Measurements from ENCODE around the gene HACL1.

The HACL1 gene

DNA sequence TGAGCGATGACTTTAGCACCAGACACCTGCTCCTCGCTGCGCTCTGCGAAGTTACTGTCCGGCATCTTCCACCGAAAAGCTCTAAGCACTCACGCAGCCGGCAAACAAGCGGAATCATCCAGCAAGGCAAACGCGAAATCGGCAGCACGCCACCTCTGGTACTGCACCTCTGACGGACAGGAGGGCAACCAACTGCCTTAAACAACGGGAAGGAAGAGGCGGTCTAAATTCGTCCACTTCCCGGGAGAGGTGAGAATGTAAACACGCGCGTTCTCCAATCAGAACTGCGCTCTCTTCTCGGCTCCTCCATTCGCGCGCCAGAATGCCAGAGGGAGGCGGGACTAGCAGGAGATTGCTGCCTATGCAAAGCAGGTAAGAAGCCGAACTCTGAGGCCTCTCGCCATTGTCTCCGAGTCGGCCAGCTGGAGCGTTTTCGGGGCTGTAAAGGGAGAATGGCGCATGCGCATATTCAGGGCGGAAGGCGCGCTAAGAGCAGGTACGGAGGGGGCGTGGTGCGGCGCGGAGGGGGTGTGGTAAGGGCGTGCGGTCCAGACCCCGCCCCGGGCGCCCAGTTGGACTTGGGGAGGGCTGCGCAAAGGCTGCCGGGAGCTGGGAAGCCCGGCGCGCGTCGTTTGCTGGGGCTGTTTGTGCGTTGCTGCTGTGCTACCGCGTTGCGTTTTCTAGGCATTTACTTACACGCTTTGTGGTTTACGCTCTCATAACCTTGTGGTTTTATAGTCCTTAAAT lies at the start of gene HACL1, which contains the start of gene BTD:
Gene HACL1, minus strand, starts transcription at position 171 of the 747 bp plus-strand sequence. Its CDS starts 106 bp downstream, at position 65.
Gene BTD, plus strand, starts transcription at position 347 of the 747 bp plus-strand sequence. CDS start 33,695 bp downstream, outside the sequence.
- peak; percentile 90 for DNase-seq (ENCODE audit: low read depth)

DNA sequence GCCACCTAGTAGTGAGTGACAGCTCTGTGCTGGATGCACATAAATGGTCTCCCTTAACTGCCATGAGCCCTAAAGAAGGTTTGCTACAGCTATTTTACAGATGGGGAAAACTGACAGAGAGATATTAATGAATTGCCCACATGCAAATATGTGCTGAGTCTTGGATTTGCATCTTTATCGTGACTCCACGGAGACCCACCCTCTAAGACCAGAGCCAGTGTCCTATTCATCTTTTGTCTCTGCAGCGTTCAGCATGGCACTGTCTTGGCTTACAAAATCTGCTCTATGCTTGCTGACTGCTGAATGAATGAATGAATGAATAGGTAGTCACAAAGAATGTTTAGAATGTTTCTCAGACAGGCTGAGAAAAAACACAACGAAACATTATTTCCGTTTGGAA lies 48.5 kb upstream of the HACL1 start:
- DNase-seq (ENCODE audit: low read depth): no peak

GRCh38 chr3:15649341-15649740 lies 48.0 kb upstream of the HACL1 start:
- DNase-seq (ENCODE audit: low read depth): no peak

- no peak for DNase-seq (ENCODE audit: low read depth)
Observed at GRCh38 chr3:15647611-15648167, 46.3 kb upstream of the HACL1 start.

DNA sequence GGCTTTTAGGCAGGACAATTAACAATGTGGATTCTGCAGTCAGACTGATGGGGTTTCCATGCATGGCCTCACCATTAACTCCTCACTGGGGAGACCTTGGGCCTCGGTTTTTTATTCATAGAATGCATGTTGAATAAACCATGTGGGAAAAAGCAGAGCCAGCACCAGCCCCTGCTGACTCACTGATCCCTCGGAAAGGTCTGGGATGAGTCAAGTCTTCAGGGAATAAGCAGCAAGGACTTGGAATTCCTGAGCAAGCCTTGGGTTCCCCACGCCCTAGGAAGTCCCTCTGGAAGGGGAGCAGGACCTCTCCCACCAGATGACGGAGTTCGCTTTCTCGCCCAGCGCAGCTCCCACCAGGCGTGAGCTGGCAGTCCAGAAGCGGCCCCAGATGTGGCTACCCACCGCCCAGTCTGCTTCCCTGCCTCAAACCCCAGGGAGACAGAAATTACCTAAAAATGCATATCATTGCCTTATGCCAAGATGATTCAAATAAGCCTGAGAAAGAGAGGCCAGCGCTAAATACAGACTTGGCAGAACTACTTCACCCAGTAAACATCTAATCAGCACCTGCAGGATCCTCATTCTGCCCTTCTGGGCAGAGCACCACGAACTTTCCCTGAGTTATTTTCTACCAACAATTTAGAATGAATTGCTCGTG lies 45.6 kb upstream of the HACL1 start:
- DNase-seq (ENCODE audit: low read depth): no peak

DNA sequence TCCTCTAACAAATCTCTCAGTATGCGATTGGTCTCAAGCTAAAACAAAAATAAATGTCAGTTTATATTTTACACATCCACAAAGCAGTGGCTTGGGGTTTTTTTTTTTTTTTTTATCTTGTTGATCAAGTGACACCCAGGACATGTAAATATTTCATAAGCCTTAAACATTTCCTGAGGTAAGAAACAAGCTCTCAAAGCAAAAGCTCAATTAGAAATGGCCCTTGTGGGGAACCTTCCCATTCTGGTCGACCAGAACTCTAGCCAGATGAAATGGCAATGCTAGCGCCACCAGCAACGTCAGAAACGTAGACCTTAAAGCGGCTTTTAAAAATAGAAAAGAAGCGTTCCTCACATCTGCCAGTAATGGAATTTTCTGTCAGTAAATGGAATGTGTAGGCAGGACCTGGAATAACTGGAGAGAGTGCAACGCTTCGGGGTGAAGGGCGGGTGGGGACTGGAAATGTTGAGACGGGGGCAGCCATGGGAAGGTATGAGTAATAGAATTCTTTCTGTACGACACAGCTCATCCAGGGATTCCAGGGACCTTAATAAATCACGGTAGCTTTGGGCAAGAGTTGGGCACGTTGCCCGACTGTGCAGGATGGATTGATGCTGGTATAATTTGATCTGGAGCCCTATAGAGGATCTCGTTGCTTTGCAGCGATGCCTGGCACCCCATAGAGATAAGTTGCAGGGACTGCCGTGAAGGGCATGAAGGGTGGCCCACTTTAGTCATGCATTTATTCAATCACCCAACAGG lies 44.6 kb upstream of the HACL1 start:
- DNase-seq (ENCODE audit: low read depth): no peak

GRCh38 chr3:15645246-15645645 lies 43.9 kb upstream of the HACL1 start:
- no peak for DNase-seq (ENCODE audit: low read depth)

DNA sequence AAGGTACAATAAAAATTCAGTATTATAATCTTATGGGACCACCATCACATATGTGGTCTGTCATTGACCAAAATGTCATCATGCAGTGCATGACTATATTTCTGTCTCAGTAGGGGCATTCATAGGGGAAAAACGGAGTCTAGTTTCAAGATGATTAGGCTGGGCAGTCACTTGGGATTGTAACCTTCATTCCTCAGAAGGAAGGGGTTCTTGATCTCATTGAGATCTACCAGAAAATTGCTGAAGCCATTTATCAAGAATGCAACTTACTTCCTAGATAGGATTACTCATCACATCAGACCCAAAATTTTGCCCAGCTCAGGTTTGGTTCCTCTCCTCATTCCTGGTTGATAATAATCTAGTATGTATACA lies 37.5 kb upstream of the HACL1 start:
- DNase-seq (ENCODE audit: low read depth): no peak

- DNase-seq (ENCODE audit: low read depth): no peak
Observed at GRCh38 chr3:15638193-15638890, 37.0 kb upstream of the HACL1 start.

GRCh38 chr3:15637131-15637951 lies 36.0 kb upstream of the HACL1 start:
- DNase-seq (ENCODE audit: low read depth): no peak

DNA sequence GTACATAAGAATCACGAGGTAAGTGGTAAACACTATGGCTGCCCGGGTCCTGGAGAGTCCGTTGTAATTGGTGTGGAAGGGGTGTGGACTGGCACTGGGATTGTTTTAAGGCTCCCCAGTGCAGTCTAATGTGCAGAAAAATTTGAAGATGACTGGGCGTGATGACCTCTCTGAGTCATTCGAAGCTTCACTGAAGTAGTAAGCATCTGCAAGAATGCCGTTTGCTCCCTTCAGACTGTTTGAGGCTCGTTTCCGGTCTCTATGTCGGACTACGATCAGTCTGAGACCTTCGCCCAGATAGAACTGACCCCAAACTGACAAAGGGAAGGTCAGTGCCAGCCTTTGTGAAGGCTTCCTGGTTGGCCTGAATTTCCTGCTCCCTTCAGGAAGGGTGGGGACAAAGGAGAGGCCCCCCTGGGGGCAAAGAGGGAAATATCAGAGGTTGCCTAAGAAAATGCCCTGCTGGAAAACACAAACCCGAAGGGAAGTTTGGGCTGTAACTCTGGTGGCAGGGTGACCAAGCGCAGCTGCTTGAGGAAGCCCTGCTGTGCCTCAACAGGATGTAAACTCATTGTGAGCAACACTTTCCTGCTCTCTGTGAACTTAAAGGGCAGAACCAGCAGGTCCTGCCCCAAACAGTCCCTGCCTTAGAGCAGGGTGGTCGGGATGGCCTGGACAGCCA lies 34.8 kb upstream of the HACL1 start:
- DNase-seq (ENCODE audit: low read depth): no peak

DNA sequence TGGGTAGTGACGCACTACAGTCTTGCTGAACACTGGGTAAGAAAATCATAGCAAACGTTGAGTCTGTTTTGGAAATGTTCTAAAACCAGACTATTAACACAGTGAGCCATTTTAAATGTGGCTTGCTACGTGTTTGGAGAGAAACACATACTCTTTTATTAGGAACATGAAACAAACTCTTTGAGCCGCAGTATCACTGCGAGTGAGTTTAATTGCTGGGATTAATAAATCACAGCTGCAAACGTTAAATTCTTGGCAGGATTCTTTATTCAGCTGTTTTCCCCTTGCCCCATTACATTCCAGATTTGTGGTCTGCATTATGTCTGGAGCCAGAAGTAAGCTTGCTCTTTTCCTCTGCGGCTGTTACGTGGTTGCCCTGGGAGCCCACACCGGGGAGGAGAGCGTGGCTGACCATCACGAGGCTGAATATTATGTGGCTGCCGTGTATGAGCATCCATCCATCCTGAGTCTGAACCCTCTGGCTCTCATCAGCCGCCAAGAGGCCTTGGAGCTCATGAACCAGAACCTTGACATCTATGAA lies 33.8 kb upstream of the HACL1 start:
- no peak for DNase-seq (ENCODE audit: low read depth)

DNA sequence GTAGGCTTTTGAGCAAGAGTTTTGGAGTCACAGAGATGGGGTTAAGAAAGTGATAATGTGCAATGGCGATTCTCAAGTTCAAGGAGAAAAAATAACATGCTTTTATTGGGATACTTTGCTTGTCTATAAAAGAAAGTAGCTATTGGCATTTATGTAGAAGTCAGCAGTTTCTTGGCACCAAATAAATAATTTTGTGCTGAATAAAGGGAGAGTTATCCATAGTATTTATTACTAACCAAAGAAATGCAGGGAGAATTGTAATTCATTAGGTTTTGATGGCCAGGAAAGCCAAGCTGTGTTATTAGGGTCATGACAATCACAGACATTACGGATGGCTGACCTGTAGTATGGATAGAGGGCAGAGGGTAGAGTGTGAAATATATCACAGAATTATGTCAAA lies 33.3 kb upstream of the HACL1 start:
- DNase-seq (ENCODE audit: low read depth): no peak

DNA sequence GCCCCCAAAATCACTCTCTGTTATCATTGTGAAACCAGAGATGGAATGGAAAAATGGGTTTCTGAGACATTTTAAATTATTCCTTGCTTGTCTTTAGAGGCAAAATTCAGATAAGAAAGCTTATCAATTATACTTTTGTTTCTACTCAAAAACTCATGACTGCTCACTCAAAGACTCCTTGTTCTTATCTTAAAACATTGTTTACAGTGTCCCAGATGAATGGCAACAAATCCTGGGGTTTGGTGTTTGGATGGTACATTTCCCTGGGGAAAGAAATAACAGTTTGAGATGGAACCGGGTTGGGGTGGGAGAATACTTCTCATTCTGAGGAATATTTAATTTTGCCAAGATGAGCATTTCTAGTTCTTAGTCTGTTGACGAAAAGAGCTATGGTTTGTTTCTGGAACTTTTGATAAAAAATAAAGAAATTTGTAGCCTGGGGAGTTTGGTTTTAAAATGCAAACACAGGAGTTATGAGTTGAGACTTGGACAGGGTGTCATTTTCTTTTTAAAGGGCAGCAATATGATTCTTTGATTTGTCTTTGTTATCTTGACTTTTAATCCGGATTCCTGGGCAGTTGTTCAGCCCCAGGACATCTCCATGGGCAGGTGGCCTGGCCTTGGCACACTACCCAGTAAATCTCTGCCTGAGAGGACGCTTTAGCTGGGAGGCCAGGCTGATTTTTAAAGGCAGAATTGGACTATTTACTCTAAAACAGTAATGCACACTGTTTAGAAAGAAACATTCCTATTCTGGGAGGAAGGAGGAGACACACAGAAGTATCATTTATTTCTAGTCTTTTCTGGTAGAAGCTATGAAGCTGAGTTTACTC lies 32.6 kb upstream of the HACL1 start:
- no peak for DNase-seq (ENCODE audit: low read depth)

GRCh38 chr3:15633159-15633558 lies 31.8 kb upstream of the HACL1 start:
- DNase-seq (ENCODE audit: low read depth): no peak

- no peak for DNase-seq (ENCODE audit: low read depth)
Observed at GRCh38 chr3:15632212-15632580, 30.8 kb upstream of the HACL1 start.

DNA sequence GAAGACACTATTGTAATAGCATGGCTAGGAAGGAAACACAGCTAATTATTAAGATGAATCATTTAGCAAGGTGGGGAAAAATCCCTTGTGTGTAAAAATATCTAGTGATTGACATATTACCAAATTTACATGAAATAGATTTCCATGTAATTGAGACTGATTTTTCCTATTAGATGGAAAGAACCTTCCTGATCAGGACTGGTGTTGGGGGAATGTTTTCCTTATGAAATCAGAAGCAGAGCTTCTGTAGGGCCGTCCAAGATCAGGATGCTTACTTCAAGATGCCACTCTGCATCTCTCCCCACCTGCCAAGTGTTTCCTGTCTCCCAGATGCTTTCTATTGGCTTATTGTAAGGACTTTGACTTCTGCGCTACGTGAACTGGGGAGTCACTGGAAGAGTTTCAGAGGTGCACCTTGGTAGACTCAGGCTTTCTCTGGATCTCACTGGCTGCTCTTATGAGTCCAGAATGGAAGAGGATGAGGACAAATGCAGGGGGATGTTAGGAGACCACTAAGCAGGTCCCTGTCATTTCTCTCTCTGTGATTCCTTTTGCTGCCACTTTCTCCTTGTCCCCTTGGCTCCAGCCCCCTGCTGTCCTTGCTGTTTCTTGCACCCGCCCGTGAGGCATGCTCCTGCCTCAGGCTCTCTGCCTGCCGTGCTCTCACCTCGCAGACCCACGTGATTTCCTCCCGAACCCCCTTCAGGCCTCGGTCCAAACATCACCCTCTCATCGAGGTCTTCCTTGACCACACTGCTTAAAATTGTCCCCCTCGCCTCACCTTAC lies 30.2 kb upstream of the HACL1 start:
- DNase-seq (ENCODE audit: low read depth): no peak

GRCh38 chr3:15630646-15631350 lies 29.4 kb upstream of the HACL1 start:
- DNase-seq (ENCODE audit: low read depth): no peak
